ENCODE data around the gene PPCDC.

GRCh38 chr15:75068748-75069147 lies 45.4 kb downstream of the PPCDC start:
- TF ChIP-seq CTCF (IDR thresholded peaks at IDR 0.05) (no peak), POLR2AphosphoS5 (IDR thresholded peaks at IDR 0.05) (no peak), EP300 (IDR thresholded peaks at IDR 0.05) (no peak), POLR2A (IDR thresholded peaks at IDR 0.05) (no peak)
